Mucosa of descending colon (tissue), 3 donors: Measurements from ENCODE around the gene MTMR3. TPM values are rescaled to one million over a fixed set of nuclear protein-coding genes. Genes with fewer than 3 reads are reported as not detected.

ENCODE experiments used
- ATAC-seq: fragments of 200-7000 bp; cut with Tn5 transposase; one replicate; pipeline ENCODE4 v1.9.1; 2020; ENCODE audit warnings: mild to moderate bottlenecking, moderate library complexity
- DNase-seq, 3 donors: peaks; one replicate each; pipeline ENCODE4 v3.0.0-alpha.2; 2020
- H3K36me3 ChIP-seq: fragments of 200-600 bp; one replicate; pipeline ENCODE4 v1.8.0; 2021; ENCODE audit warnings: low read depth, mild to moderate bottlenecking
- H3K4me1 ChIP-seq: fragments of 200-600 bp; one replicate; pipeline ENCODE4 v1.8.0; 2021; ENCODE audit warnings: low read depth, mild to moderate bottlenecking
- H3K4me3 ChIP-seq: fragments of 200-600 bp; one replicate; pipeline ENCODE4 v1.8.0; 2021; ENCODE audit warnings: mild to moderate bottlenecking
- H3K9me3 ChIP-seq: fragments of 200-600 bp; one replicate; pipeline ENCODE4 v1.8.0; 2021; ENCODE audit warnings: mild to moderate bottlenecking
- CTCF ChIP-seq: fragments of 200-600 bp; IDR thresholded peaks from one replicate; pipeline ENCODE4 v1.8.0; 2022; ENCODE audit warnings: antibody characterized with exemption, mild to moderate bottlenecking
- intact Hi-C, 2 donors: fragments of 100-400 bp; cut with DNase I in 1 of 2; cut with micrococcal nuclease in 1 of 2; formaldehyde crosslinking; loops; one replicate each; pipeline versions ENCODE4 v1.11.0 to v1.11.1; 2022; cut with DNase I, micrococcal nuclease
- total RNA-seq, 3 donors: library from RNA; stranded (reverse); fragmentation: NEBNext Ultra II Directional in 2 of 3; extraction: Animal tissue kit (Norgen Biotek cat#: 25700) in 2 of 3; gene quantifications; one replicate each; pipeline versions ENCODE4 v1.2.1 to v1.2.4, GENCODE V29; 2021 to 2023
- donor health status: DM: no; HTN: no; CAD: no; lungs with moderate emphysema.
- donor health status: DM: no; HTN: no; CAD: no.
- donor health status: DM: no; HTN: yes; CAD: no.

Gene MTMR3
- total RNA-seq, 3 donors from 2014 or later = 47.7 to 59.8 (median 54.4) TPM

GRCh38 chr22:30007361-30007760 lies 124.4 kb downstream of the MTMR3 start:
- Histone ChIP-seq H3K36me3 (no peaks in the 10 kb centered on the region), H3K4me3 (no peak overlapping the region), H3K4me1 (peaks cover 10% of the 10 kb centered on the region), H3K9me3 (no peaks in the 10 kb centered on the region)
- DNase-seq = no peak
- intact Hi-C loops = no loop called here
- TF ChIP-seq CTCF = no peak
- no peak for ATAC-seq

- H3K36me3 ChIP-seq = no peaks in the 10 kb centered on the region
- H3K4me3 ChIP-seq = no peak overlapping the region
- no peaks in the 10 kb centered on the region for H3K9me3 ChIP-seq
- intact Hi-C loops = no loop called here
- ATAC-seq = no peak
- no peak for TF ChIP-seq CTCF
- DNase-seq = no peak
- peaks cover 2% of the 10 kb centered on the region for H3K4me1 ChIP-seq
Measured at GRCh38 chr22:30008401-30008800, 125.4 kb downstream of the MTMR3 start.

GRCh38 chr22:30009478-30009877 lies 126.5 kb downstream of the MTMR3 start:
- TF ChIP-seq CTCF = no peak
- DNase-seq (no peak), ATAC-seq (no peak)
- H3K4me1 ChIP-seq = no peaks in the 10 kb centered on the region
- no peaks in the 10 kb centered on the region for H3K36me3 ChIP-seq
- intact Hi-C loops = no loop called here
- H3K9me3 ChIP-seq = no peaks in the 10 kb centered on the region
- no peak overlapping the region for H3K4me3 ChIP-seq

- TF ChIP-seq CTCF = no peak
- no peak for ATAC-seq
Measured at GRCh38 chr22:30010789-30011405, 127.9 kb downstream of the MTMR3 start.

GRCh38 chr22:30013201-30013600 lies 130.2 kb downstream of the MTMR3 start:
- Histone ChIP-seq H3K4me3 (no peak overlapping the region), H3K9me3 (no peaks in the 10 kb centered on the region), H3K4me1 (no peaks in the 10 kb centered on the region), H3K36me3 (no peaks in the 10 kb centered on the region)
- no peak for TF ChIP-seq CTCF
- intact Hi-C loops = no loop called here
- ATAC-seq (no peak), DNase-seq (no peak)

More at GRCh38 chr22:30010789-30011405, 127.9 kb downstream of the MTMR3 start:
- DNase-seq = no peak
- Histone ChIP-seq H3K36me3 (no peaks in the 10 kb centered on the region), H3K9me3 (no peaks in the 10 kb centered on the region), H3K4me3 (no peak overlapping the region), H3K4me1 (no peaks in the 10 kb centered on the region)
- intact Hi-C loops = no loop called here

- no peak overlapping the region for H3K4me3 ChIP-seq
- ATAC-seq = peak; percentile 33
- intact Hi-C loops = no loop called here
- peaks cover 2% of the 10 kb centered on the region for H3K36me3 ChIP-seq
- no peaks in the 10 kb centered on the region for H3K9me3 ChIP-seq
- no peaks in the 10 kb centered on the region for H3K4me1 ChIP-seq
- no peak for DNase-seq
- no peak for TF ChIP-seq CTCF
Measured at GRCh38 chr22:30014244-30014643, 131.3 kb downstream of the MTMR3 start.
